K562 (cell line): ENCODE data around the gene CHD6. TPM values are rescaled to one million over a fixed set of nuclear protein-coding genes. Genes with fewer than 3 reads are reported as not detected.

Experiments
- ATAC-seq: fragments of 200-7000 bp; cut with Tn5 transposase; 3 replicates; pipeline ENCODE4 v1.9.1; 2020; ENCODE audit warnings: moderate library complexity
- BruUV-seq: library from RNA; stranded (reverse); fragments of 400-500 nt; replicated peaks from 2 replicates; lab custom pipeline; 2021; lab: Mats Ljungman, UMichigan
- CTCF ChIA-PET: fragments of 300-600 bp; formaldehyde crosslinking; extraction: SDS; loops from one replicate; lab custom pipeline; 2021; ENCODE audit warnings: low intra/inter-chr PET ratio; lab: Yijun Ruan, JAX
- POLR2A ChIA-PET: fragments of 300-600, 350-650 bp; sonication (Branson Sonifier 250); formaldehyde crosslinking; extraction: SDS; loops from one replicate; lab custom pipeline; 2021; ENCODE audit warnings: antibody characterized with exemption, inconsistent platforms; lab: Yijun Ruan, JAX
- DNase-seq, 4 experiments: peaks; one replicate each; pipeline versions ENCODE4 v3.0.0 to v3.0.0-alpha.2; 2011 to 2018; ENCODE audit warnings: low spot score in 3 of 4, mixed read lengths in 3 of 4; ENCODE audit errors: extremely low read depth in 1 of 4
- FAIRE-seq: peaks from 2 replicates; lab custom pipeline; 2011; peaks lifted over from hg19 to GRCh38; lab: Jason Lieb, UNC
- H2AFZ ChIP-seq: 2 replicates; pipeline ENCODE4 v1.6.0; 2011; ENCODE audit warnings: low read depth, low read length, control low read depth, inconsistent platforms
- H3K27ac ChIP-seq: fragments of 200-600 bp; 3 replicates; pipeline ENCODE4 v1.8.0; 2011; ENCODE audit warnings: low read depth, mild to moderate bottlenecking, control low read depth, inconsistent platforms, low read length, moderate library complexity, mixed read lengths; ENCODE audit errors: extremely low read depth
- H3K27me3 ChIP-seq, 2 experiments: fragments of 300-600 bp in 1 of 2; 2 replicates in 1 of 2; 3 replicates in 1 of 2; pipeline versions ENCODE4 v1.6.0 to v1.8.0; 2011; ENCODE audit warnings: inconsistent platforms in 2 of 2, low read length in 2 of 2, mild to moderate bottlenecking in 1 of 2, mixed read lengths in 1 of 2, moderate library complexity in 1 of 2; ENCODE audit not compliant: control insufficient read depth in 2 of 2, insufficient read depth in 2 of 2
- H3K36me3 ChIP-seq: fragments of 300-600 bp; 3 replicates; pipeline ENCODE4 v1.8.0; 2011; ENCODE audit warnings: mild to moderate bottlenecking, low read length, inconsistent platforms; ENCODE audit not compliant: control insufficient read depth, insufficient read depth
- H3K4me1 ChIP-seq, 2 experiments: fragments of 200-600 bp in 1 of 2; replicated peaks in 1 of 2; 2 replicates in 1 of 2; 3 replicates in 1 of 2; pipeline versions ENCODE4 v1.5.1 to v1.8.0; 2011; ENCODE audit warnings: inconsistent platforms in 2 of 2, low read length in 2 of 2, mild to moderate bottlenecking in 1 of 2, mixed read lengths in 1 of 2, moderate library complexity in 1 of 2; ENCODE audit not compliant: control insufficient read depth in 2 of 2, insufficient read depth in 2 of 2
- H3K4me2 ChIP-seq: 2 replicates; pipeline ENCODE4 v1.6.1; 2011; ENCODE audit warnings: low read length, control low read depth, inconsistent platforms, mixed read lengths; ENCODE audit not compliant: insufficient read depth
- H3K4me3 ChIP-seq: fragments of 200-600 bp; sonication (generic), shearing (Covaris generic); 2 replicates; pipeline ENCODE4 v1.5.1; 2016; ENCODE audit warnings: control low read depth, inconsistent platforms
- H3K79me2 ChIP-seq: fragments of 200-600 bp; 3 replicates; pipeline ENCODE4 v1.8.0; 2011; ENCODE audit warnings: low read length, inconsistent platforms; ENCODE audit not compliant: control insufficient read depth, insufficient read depth
- H3K9ac ChIP-seq, 2 experiments: 2 replicates each; pipeline versions ENCODE4 v1.6.0 to v1.6.1; 2011; ENCODE audit warnings: low read depth in 2 of 2, low read length in 2 of 2, control low read depth in 1 of 2, inconsistent platforms in 1 of 2, mild to moderate bottlenecking in 1 of 2, mixed read lengths in 1 of 2; ENCODE audit not compliant: insufficient read depth in 1 of 2
- H3K9me1 ChIP-seq: one replicate; pipeline ENCODE4 v1.6.0; 2011; ENCODE audit warnings: inconsistent platforms, mild to moderate bottlenecking, low read length, moderate library complexity; ENCODE audit not compliant: control insufficient read depth, insufficient read depth
- H3K9me3 ChIP-seq: replicated peaks from 2 replicates; pipeline ENCODE4 v1.5.1; 2011; ENCODE audit warnings: low read depth, low read length, inconsistent platforms; ENCODE audit not compliant: control insufficient read depth, insufficient read depth
- H4K20me1 ChIP-seq: replicated peaks from 2 replicates; pipeline ENCODE4 v1.6.1; 2011; ENCODE audit warnings: low read length, inconsistent platforms, mixed read lengths; ENCODE audit not compliant: control insufficient read depth, insufficient read depth
- POLR2G ChIP-seq: fragments of 200-400 bp; formaldehyde crosslinking; IDR thresholded peaks from 2 replicates; pipeline ENCODE4 v1.6.1; 2017; ENCODE audit warnings: low read depth, mild to moderate bottlenecking, antibody characterized with exemption, low read length, moderate library complexity
- RNF2 ChIP-seq: sonication (generic); IDR thresholded peaks from 2 replicates; pipeline ENCODE4 v1.6.1; 2016
- SAFB ChIP-seq: fragments of 200-400 bp; formaldehyde crosslinking; IDR thresholded peaks from 2 replicates; pipeline ENCODE4 v1.6.1; 2017; ENCODE audit warnings: low read depth, low read length, borderline replicate concordance
- TRIM24 ChIP-seq, 2 experiments: fragments of 450-650 bp; IDR thresholded peaks; 2 replicates each; pipeline ENCODE4 v1.6.1; 2016
- ZNF511 ChIP-seq: sonication (generic); formaldehyde crosslinking; IDR thresholded peaks from 2 replicates; pipeline ENCODE4 v1.8.0; 2022; ENCODE audit warnings: mild to moderate bottlenecking, missing genetic modification reagents
- WGBS: fragments of 100-300 bp; shearing (Covaris generic); methylation state at CpG from one replicate; pipeline ENCODE4 v1.1.6; 2016; ENCODE audit warnings: low coverage, mixed read lengths; ENCODE audit not compliant: insufficient coverage; ENCODE audit errors: missing lambda C conversion rate; 5-methylcytosine and 5-hydroxymethylcytosine counted together
- in situ Hi-C: fragments of 300-500 bp; cut with MboI; formaldehyde crosslinking; loops from 4 replicates; pipeline ENCODE4 v1.15.0; 2018; ENCODE audit warnings: inconsistent platforms, mixed read lengths
- intact Hi-C: fragments of 100-400 bp; cut with micrococcal nuclease; formaldehyde crosslinking; loops from 2 replicates; pipeline ENCODE4 v1.14.2; 2022
- polyA plus RNA-seq, 8 experiments: library from polyadenylated mRNA; depleted of rRNA in 4 of 8; stranded (reverse) in 5 of 8; unstranded in 3 of 8; fragments of >200 nt; fragmentation: Nextera tagmentation in 2 of 8; fragmentation: Illumina TruSeq in 1 of 8; extraction: Ambion mirVana in 2 of 8; extraction: Trizol in 1 of 8; gene quantifications; 2 replicates each; pipeline versions ENCODE4 v1.2.1 to v1.2.3, GENCODE V29; 2011 to 2014; ENCODE audit warnings: inconsistent platforms in 1 of 8, missing spikeins in 1 of 8
- total RNA-seq, 7 experiments: library from RNA; depleted of rRNA in 6 of 7; stranded (reverse); fragments of >200 nt in 6 of 7; fragmentation: Illumina TruSeq in 2 of 7; extraction: Trizol in 2 of 7; gene quantifications; 2 replicates each; pipeline versions ENCODE4 v1.2.1 to v1.2.3, GENCODE V29; 2011 to 2021; ENCODE audit warnings: low replicate concordance in 1 of 7

CHD6 gene
- total and polyA plus RNA-seq, 9 of the 15 experiments (the other 6 are each of a cell fraction or from before 2014, with no cell fraction given), result 3.9 to 24.2 (median 12.8) TPM

DNA sequence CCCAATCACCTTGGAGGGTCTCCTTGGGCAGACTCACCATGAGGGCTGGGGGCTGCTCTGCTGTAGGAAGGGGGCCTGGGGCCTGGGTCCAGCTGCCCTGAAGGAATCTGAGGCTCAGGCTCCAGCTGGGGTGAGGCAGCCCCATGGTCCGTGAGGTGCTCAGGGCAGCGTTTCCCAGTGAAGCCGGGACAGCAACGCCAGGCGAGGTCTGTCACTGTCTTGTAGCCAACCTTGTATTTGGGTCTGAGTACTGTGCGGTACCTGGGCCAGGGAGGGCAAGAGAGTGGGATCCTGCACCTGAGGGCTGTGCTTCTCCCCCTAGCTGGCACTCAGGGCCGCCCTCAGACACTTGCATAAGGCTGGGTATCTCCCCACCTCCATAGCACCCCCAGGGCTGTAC, 254.6 kb downstream of the CHD6 start:
- ChIA-PET POLR2A (no interaction called here), CTCF (no interaction called here)
- no peak overlapping the region for H3K9ac ChIP-seq
- H3K27me3 ChIP-seq, result peaks cover 30 to 64% of the 10 kb centered on the region in 2 experiments; a peak in 4 of 5 replicates
- ATAC-seq (no peak), DNase-seq (no peak), FAIRE-seq (no peak)
- 10% methylated on average over 7 of the region's 7 CpGs for WGBS
- intact Hi-C loops, result no loop called here
- H3K4me2 ChIP-seq, result no peak overlapping the region
- no peak overlapping the region for H2AFZ ChIP-seq
- no TSS peak for BruUV-seq
- peaks cover 0 to 38% of the 10 kb centered on the region in 2 experiments; a peak in 2 of 5 replicates for H3K4me1 ChIP-seq
- no peak overlapping the region for H3K27ac ChIP-seq
- no peaks in the 10 kb centered on the region for H3K36me3 ChIP-seq
- H3K79me2 ChIP-seq, result no peaks in the 10 kb centered on the region
- in situ Hi-C loops, result no loop called here
- peaks cover 26% of the 10 kb centered on the region for H4K20me1 ChIP-seq
- no peaks in the 10 kb centered on the region for H3K9me3 ChIP-seq
- TF ChIP-seq POLR2G, result 0 out of 2 replicates have a peak, but pooled peaks have one; percentile 29
- no peak for TF ChIP-seq ZNF511
- H3K9me1 ChIP-seq, result no peaks in the 10 kb centered on the region
- no peak overlapping the region for H3K4me3 ChIP-seq

DNA sequence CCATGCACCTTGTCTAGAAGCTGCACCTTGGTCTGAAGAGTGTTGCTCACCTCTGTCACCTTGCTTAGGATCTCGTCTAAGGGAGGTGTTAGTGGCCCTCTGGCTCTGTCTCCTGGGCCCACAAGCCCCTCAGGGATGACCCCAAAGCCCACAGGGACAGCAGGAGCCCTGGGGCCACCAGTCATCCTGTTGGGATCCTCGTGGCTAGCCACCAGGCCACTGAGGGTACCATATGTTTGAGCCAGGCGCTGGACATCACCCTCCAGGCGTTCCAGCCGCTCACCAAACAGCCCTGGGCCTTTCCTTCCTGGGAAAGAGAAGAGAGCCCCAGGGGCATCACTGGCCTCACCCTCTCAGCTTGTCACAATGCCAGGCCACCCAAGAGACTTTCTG, 255.4 kb downstream of the CHD6 start:
- Histone ChIP-seq H3K9me3 (no peaks in the 10 kb centered on the region), H3K4me3 (no peak overlapping the region), H3K27ac (no peak overlapping the region), H4K20me1 (peaks cover 22% of the 10 kb centered on the region), H3K9me1 (no peaks in the 10 kb centered on the region), H3K36me3 (no peaks in the 10 kb centered on the region), H3K4me1 (peaks cover 0 to 38% of the 10 kb centered on the region in 2 experiments; a peak in 2 of 5 replicates), H3K9ac (no peak overlapping the region), H2AFZ (no peak overlapping the region), H3K4me2 (no peak overlapping the region), H3K79me2 (no peaks in the 10 kb centered on the region), H3K27me3 (peaks cover 25 to 59% of the 10 kb centered on the region in 2 experiments; a peak in 4 of 5 replicates)
- POLR2A ChIA-PET, result interaction anchor here (0.6 kb wide), 1 partner anchor 25 kb away, joined by 3 read pairs; no protein-coding TSS in a partner anchor
- CTCF ChIA-PET, result no interaction called here
- no peak for ATAC-seq
- in situ Hi-C loops (no loop called here), intact Hi-C loops (no loop called here)
- no peak for TF ChIP-seq RNF2
- no peak for TF ChIP-seq TRIM24 (IDR thresholded peaks at IDR 0.05)
- no peak for TF ChIP-seq SAFB
- no peak for DNase-seq
- whole genome bisulfite sequencing, result 16% methylated on average over 5 of the region's 5 CpGs
- no peak for FAIRE-seq
- BruUV-seq, result no TSS peak
